Body of pancreas (tissue), 4 donors: Measurements from ENCODE around the gene ADCY2.

Source experiments
- POLR2A ChIP-seq, 3 donors: fragments of 450-650 bp; IDR thresholded peaks; one replicate each; pipeline ENCODE4 v1.6.1; 2016; ENCODE audit warnings: antibody characterized with exemption in 3 of 3, mild to moderate bottlenecking in 2 of 3
- TF ChIP-seq, protein P1 (sequence below), 7 experiments: fragments of 450-650 bp in 4 of 7; fragments of 200-600 bp in 3 of 7; sonication (generic) in 3 of 7; IDR thresholded peaks; one replicate each; pipeline ENCODE4 v1.5.1; 2016 to 2019; ENCODE audit warnings: antibody characterized with exemption in 7 of 7

DNA sequence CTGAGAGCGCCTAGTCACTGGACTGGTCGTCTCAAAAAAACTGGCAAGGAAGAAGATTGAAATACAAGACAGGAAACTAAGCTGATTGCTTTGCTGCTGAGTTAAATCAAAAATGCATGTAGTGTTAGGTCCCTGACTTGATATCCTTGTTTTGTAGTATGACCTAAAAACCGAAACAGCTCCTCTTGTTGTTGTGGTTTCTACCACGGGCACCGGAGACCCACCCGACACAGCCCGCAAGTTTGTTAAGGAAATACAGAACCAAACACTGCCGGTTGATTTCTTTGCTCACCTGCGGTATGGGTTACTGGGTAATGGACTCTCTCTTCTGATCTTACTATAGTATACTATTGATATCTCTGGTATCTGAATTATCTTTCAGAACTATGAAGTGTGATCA lies 477.3 kb downstream of the ADCY2 start:
- TF ChIP-seq, protein P1, sequence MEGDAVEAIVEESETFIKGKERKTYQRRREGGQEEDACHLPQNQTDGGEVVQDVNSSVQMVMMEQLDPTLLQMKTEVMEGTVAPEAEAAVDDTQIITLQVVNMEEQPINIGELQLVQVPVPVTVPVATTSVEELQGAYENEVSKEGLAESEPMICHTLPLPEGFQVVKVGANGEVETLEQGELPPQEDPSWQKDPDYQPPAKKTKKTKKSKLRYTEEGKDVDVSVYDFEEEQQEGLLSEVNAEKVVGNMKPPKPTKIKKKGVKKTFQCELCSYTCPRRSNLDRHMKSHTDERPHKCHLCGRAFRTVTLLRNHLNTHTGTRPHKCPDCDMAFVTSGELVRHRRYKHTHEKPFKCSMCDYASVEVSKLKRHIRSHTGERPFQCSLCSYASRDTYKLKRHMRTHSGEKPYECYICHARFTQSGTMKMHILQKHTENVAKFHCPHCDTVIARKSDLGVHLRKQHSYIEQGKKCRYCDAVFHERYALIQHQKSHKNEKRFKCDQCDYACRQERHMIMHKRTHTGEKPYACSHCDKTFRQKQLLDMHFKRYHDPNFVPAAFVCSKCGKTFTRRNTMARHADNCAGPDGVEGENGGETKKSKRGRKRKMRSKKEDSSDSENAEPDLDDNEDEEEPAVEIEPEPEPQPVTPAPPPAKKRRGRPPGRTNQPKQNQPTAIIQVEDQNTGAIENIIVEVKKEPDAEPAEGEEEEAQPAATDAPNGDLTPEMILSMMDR (IDR thresholded peaks at IDR 0.05) = no peak
- no peak for TF ChIP-seq POLR2A (IDR thresholded peaks at IDR 0.05)
